Transverse colon (tissue), 3 donors: Measurements from ENCODE around the gene GTPBP2.

ENCODE experiments used
- CTCF ChIP-seq, 5 experiments: fragments of 200-600 bp in 3 of 5; fragments of 450-650 bp in 2 of 5; sonication (generic) in 3 of 5; IDR thresholded peaks; 1 replicate in 2 of 5; 2 replicates in 3 of 5; pipeline ENCODE4 v1.5.1; 2016 to 2017; ENCODE audit warnings: antibody characterized with exemption in 5 of 5, inconsistent platforms in 3 of 5, mild to moderate bottlenecking in 2 of 5, moderate library complexity in 1 of 5
- POLR2A ChIP-seq: fragments of 450-650 bp; IDR thresholded peaks from one replicate; pipeline ENCODE4 v1.6.1; 2016; ENCODE audit warnings: antibody characterized with exemption, mild to moderate bottlenecking, moderate library complexity

- TF ChIP-seq CTCF (IDR thresholded peaks at IDR 0.05) (no peak), POLR2A (no peak)
These were observed 36.3 kb upstream of the GTPBP2 start for GRCh38 chr6:43665376-43665775.
